Pulmonary artery endothelial cell (primary cell): Measurements from ENCODE around the gene PPP4R4. TPM values are rescaled to one million over a fixed set of nuclear protein-coding genes. Genes with fewer than 3 reads are reported as not detected.

Source experiments
- DNase-seq: peaks from one replicate; pipeline ENCODE4 v3.0.0-alpha.2; 2011; ENCODE audit warnings: low read depth, low spot score
- total RNA-seq: library from RNA; depleted of rRNA; stranded (reverse); fragments of >200 nt; gene quantifications from 2 replicates; pipeline ENCODE4 v1.2.3, GENCODE V29; 2014

PPP4R4 gene, protein sequence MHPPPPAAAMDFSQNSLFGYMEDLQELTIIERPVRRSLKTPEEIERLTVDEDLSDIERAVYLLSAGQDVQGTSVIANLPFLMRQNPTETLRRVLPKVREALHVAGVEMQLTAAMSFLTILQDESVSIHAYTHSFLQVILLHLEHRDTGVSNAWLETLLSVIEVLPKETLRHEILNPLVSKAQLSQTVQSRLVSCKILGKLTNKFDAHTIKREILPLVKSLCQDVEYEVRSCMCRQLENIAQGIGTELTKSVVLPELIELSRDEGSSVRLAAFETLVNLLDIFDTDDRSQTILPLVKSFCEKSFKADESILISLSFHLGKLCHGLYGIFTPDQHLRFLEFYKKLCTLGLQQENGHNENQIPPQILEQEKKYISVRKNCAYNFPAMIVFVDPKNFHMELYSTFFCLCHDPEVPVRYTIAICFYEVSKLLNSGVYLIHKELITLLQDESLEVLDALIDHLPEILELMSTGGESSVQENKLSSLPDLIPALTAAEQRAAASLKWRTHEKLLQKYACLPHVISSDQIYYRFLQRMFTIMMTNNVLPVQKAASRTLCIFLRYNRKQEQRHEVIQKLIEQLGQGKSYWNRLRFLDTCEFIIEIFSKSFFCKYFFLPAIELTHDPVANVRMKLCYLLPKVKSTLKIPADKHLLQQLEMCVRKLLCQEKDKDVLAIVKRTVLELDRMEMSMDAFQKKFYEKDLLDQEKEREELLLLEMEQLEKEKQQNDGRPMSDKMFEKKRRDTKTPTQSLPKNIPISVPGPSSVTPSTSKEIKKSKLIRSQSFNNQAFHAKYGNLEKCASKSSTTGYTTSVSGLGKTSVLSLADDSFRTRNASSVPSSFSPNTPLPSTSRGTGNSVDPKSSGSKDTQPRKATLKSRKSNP
- 0.04 TPM in 1 of 2 replicates, not detected in the other for total RNA-seq

GRCh38 chr14:94173885-94174603 is at the start of gene PPP4R4:
Gene PPP4R4 (plus strand): TSS chr14:94174322. CDS start chr14:94174466, 144 bp downstream.
- DNase-seq, result no peak

- no peak for DNase-seq
These were observed 49.3 kb upstream of the PPP4R4 start for GRCh38 chr14:94124582-94125377.

GRCh38 chr14:94125659-94126418 is 48.3 kb upstream of the PPP4R4 start:
- DNase-seq, result no peak

- DNase-seq, result no peak
These were observed 47.8 kb upstream of the PPP4R4 start for GRCh38 chr14:94126419-94126677.

DNA sequence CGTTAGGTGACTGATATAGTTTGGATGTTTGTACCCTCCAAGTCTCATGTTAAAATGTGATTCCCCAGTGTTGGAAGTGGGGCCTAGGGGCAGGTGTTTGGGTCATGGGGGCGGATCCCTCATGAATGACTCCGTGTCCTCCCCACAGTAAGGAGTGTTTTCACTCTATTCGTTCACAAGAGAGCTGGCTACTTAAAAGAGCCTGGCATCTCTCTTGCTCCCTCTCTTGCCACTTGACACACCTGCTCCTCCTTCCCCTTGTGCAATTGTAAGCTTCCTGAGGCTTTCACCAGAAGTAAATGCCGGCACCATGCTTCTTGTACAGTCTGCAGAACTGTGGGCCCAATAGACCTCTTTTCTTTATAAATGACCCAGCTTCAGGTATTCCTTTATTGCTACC is 47.3 kb upstream of the PPP4R4 start:
- no peak for DNase-seq

DNA sequence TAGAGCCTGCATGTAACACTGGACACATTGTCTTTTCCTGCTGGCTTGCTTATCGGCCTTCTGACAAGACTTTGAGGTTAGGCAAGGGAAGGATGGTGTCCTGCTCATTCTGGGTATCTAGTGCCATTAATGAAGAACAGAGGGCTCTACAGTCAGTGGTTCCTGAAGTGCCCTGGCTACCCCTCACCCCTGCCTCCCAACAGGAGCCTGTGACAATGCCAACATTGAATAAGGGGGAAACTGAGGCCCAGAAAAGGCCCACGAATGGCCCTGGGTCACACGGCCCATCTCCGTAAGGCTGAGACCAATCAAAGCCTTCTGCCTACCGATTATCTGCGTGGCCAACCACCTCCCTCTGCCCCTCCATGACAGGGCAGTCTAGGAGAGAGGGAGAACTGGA is 46.8 kb upstream of the PPP4R4 start:
- DNase-seq, result no peak

DNA sequence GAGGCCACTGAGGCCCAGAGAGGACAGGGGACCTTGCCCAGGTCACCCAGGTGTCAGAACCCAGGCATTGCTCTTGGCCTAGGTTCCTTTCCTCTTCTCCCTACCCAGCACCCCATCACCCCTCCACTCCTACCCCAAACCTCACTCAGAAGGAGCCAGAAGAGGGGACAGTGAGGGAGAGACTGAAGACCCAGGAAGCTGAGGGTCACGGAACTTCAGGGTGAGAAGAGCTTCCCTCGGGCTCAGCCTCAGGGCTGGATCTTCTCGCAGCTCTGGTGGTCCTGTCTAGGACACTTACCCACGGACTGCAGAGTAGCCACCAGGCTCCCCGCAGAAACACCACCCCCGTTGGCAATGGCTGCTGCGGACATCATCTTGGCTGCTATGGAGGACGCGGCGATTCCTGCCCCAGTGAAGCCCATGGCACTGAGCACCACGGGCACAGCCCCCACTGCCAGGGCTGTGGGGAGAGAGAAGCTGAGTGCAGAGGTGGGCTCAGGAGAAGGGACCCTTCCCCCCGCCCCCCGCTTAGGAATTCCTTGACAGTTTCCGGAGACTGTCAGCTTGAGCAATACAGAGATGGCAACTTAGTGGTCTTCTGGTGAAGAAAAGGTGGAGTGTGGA is 45.8 kb upstream of the PPP4R4 start:
- DNase-seq, result no peak

- DNase-seq, result no peak
These were observed 44.9 kb upstream of the PPP4R4 start, which contains the start of gene IFI27L2 for GRCh38 chr14:94129111-94129757. Gene IFI27L2 (minus strand): TSS chr14:94129604. CDS start chr14:94129564, 40 bp downstream.

GRCh38 chr14:94129758-94130414 is 44.2 kb upstream of the PPP4R4 start:
- DNase-seq, result no peak

- DNase-seq, result peak; percentile 35
These were observed 41.7 kb upstream of the PPP4R4 start for GRCh38 chr14:94132285-94132887.

GRCh38 chr14:94135476-94135875 is 38.6 kb upstream of the PPP4R4 start:
- no peak for DNase-seq

- peak; percentile 53 for DNase-seq
These were observed 37.4 kb upstream of the PPP4R4 start for GRCh38 chr14:94136575-94137331.

- DNase-seq, result no peak
These were observed 35.9 kb upstream of the PPP4R4 start for GRCh38 chr14:94138251-94138650.

GRCh38 chr14:94139006-94139405 is 35.1 kb upstream of the PPP4R4 start:
- DNase-seq, result no peak

DNA sequence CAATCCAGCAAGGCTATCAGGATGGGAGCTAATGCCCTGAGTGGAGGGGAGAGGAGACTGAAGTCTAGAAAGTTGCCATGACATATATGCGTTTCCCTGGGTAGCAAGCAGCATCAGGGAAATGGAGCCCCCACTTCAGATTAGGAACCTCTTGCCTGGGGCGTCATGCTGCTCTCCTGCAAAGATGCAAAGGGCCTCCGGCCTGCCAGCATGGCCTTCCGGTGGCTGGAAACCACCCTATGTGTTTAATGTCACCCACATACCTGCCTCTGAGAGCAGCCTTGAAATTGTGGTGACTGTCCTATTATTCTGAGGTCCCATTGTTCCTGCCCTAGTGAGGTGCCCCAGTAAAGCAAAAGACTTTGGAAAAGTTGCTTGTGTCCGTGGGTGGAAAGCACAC is 34.7 kb upstream of the PPP4R4 start:
- no peak for DNase-seq

GRCh38 chr14:94142247-94142646 is 31.9 kb upstream of the PPP4R4 start:
- DNase-seq, result no peak

GRCh38 chr14:94142836-94143235 is 31.3 kb upstream of the PPP4R4 start:
- no peak for DNase-seq

GRCh38 chr14:94143239-94143638 is 30.9 kb upstream of the PPP4R4 start:
- DNase-seq, result no peak
